Erythroblast (primary cell): ENCODE results near the gene CHRM5.

Source experiments
- GATA1 ChIP-seq: IDR thresholded peaks from 2 replicates; pipeline ENCODE4 v1.6.1; 2011; ENCODE audit warnings: low read depth, mild to moderate bottlenecking, control low read depth, low read length, moderate library complexity
- POLR2A ChIP-seq: IDR thresholded peaks from 2 replicates; pipeline ENCODE4 v1.6.1; 2011; ENCODE audit warnings: mild to moderate bottlenecking, low read length

- no peak for TF ChIP-seq POLR2A
- TF ChIP-seq GATA1, result no peak
Observed at GRCh38 chr15:33934396-33934795, 33.9 kb upstream of the CHRM5 start.
